Measurements from ENCODE around the gene PPP1R14B. TPM values are rescaled to one million over a fixed set of nuclear protein-coding genes. Genes with fewer than 3 reads are reported as not detected.
A peak's percentile ranks its signal among the peaks of the same experiment; 100 is the strongest.
"Not testable (repeated sequence)": the region's sequence is repeated elsewhere in the genome, so short reads cannot be mapped to it uniquely, and the experiment has no call there.

PPP1R14B gene
- polyA plus RNA-seq, 1 donor: 56.4 TPM

DNA sequence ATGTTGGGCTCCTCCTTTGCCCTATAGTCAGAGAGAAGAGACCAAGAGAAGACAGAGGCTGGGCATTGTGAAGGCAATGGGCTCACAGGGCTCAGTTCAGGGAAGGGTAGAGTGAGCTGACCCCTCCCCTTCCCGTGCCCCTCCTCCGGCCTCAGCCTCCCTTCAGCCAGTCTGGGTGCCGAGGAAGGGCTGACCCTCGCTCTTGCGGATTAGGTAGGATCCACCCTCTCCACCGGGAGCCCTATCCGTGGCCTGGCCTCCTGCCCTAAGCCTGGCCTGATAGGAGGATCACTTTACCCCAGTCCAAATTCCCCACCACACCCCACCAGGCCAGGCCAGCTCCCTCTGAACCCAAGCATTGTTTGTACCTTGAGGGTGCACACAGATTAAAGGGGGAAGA, 1.8 kb upstream of the PPP1R14B start:
- DNase-seq: no peak

DNA sequence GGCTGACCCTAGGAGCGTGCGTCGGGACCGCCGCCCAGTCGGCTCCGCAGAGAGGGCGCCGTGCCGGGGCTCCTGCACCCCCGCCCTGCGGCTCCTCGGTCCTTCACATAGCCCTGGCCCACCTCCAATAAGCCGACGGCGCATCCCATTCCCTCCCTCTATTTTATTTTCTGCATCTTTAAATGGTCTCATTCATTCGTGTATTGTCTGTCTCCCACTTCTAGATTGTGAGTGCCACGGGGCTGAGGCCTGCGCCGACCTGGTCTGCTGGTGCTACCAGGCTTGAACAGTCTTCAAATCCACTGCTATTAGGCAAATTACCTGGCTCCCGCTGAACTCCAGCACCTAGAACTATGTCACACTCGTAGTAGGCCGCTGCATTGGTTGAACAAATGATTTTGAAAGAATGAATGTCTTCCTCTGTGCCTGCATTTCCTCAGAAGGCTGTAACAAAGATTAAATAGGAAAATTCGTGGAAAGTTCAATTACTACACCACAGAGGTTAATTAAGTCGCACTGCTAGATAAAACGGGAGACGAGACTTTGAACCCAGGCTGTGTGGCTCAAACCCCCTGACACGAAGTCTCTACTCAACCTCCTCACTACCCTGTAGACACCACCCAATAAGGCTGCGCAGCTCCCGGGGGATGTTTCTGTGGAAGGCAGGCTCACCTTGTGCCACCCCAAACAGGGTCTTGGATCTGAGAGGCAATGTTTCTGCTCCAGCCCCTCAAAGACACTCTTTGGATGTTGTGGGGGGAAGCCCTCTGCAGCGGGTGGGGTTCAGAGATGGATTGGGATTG, 1.2 kb upstream of the PPP1R14B start:
- no peak for DNase-seq

DNA sequence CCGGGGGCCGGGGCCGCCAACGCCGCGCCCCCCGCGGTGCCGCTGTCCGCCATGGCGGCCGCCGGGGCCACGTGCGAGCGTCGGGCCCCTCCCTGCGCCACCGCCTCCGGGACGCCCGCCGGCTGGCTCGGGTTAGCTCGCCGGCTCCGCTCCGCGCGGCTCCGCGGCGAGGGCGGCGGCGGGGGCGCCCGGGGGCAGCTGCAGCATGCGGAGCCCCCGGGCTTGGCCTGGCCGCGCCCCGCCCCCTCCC, 197 bp downstream of the PPP1R14B start:
- DNase-seq: not testable (repeated sequence)

DNA sequence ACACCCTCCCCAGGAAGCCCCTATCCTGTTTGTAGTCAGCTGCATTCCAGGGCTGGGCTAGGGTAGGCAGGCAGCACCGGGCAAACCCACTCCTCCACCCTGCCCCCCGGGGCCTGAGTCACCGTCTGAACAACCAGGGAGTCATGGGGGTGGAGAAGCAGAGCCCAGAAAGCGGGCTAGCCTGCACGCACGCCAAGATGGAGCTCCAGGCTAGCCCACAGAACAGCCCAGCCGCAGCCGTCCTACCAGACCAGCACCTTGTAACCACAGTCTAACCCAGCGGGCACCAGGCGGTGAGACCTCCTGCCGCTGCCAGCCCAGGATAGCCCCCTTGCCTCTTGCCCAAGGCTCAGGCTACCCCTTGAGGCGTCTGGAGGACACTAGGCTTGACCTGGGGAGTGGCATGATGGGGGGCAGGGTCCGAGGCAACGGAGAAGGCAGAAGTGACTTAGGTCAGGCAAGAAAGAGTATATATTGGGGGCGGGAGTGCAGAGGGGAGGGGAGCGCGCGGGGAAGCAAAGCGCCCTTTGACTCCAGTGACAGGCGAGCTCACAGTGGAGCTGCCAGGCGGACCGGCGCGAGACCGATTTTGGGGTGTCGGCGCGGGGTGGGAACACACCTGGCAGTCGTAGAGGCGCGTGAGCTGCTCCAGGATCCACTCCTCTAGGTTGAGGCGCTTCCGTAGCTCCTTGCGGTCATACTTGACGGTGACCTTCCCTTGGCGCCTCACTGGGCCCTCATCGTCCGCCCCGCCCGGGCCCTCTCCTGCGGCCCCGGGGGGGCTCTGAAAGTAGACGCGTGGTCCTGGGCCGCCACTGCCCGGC, 734 bp downstream of the PPP1R14B start:
- DNase-seq: no peak

DNA sequence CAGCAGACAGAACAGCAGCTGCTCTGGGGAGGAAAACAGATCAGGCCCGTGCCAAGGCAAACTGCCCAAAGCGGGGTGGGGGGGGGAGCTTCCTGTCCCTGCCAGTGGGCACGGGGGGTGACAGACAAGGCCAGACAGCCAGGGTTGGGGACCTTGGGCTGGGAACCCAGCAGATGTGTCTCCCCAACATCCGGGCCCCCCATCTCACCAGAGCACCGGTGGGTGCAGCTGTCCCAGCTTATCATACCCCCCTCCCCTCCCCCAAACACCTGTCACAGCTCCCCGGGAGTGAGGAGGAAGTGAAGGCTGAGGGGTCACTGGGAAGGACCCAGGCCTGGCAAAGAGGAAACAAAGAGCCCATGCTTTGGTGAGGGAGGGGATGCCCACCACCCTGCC, 1.3 kb downstream of the PPP1R14B start:
- DNase-seq: no peak

DNA sequence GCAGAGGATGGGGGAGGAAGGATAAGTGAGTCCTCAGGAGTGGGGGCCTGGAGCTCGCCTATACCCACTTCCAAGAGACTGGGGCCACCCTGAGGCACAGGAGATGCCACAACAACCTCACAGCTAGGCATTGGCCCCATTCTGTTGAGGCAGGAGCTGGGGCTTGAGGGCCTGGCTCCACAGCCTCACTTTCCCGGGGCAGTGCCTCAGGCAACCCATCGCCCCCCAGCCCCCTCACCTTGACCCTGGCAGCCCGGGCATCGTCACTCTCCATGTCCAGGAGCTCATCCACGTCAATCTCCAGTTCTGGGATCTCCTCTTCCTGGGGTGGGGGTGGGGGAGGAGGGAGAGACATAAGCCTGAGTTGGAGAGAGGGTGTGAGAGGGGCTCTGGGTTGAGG, 1.8 kb downstream of the PPP1R14B start:
- no peak for DNase-seq

DNA sequence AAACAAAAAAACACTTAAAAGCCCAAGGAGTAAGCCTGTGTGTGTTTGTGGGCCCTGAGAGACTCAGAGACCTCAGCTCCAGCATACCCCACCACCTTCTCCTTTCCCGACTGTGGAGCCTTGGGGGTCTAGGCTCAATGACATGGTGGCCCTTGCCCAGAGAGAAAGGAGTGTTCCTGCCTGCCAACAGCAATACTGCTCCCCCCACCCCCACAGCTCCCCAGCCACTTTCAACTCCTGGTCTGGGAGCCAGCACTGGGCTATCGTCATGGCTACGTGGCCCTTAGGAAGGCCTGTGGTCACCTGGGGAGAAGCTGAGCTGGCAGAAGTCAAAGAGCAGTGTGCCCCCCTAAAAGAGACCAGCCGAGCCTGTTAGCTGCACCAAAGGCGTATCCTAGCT, 2.6 kb downstream of the PPP1R14B start:
- no peak for DNase-seq

DNA sequence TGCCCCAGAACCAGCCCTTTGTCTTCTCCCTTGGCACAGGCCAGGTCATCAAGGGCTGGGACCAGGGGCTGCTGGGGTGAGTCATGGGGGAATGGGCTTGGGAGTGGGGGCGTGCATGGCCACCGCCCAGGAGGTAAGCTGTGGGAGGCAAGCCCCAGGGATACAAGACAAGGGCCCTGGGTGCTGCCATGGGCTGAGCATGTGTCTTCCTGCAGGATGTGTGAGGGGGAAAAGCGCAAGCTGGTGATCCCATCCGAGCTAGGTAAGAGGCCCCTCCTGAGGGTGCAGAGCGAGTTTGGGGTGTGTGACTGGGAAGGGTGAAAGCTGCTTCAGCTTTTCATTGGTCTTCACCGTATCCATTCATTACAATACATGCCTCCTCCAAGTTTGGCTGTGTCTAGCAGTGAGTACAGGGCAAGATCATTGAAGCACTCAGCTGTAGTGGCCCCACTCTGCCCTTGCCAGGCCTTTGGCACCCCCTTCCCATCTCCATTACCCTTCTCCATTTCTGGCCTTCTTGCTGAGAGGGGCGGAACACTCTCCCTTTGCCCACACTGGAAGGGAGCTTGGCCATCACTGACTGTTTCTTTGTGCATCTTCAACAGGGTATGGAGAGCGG, 3.4 kb downstream of the PPP1R14B start:
- DNase-seq: no peak

DNA sequence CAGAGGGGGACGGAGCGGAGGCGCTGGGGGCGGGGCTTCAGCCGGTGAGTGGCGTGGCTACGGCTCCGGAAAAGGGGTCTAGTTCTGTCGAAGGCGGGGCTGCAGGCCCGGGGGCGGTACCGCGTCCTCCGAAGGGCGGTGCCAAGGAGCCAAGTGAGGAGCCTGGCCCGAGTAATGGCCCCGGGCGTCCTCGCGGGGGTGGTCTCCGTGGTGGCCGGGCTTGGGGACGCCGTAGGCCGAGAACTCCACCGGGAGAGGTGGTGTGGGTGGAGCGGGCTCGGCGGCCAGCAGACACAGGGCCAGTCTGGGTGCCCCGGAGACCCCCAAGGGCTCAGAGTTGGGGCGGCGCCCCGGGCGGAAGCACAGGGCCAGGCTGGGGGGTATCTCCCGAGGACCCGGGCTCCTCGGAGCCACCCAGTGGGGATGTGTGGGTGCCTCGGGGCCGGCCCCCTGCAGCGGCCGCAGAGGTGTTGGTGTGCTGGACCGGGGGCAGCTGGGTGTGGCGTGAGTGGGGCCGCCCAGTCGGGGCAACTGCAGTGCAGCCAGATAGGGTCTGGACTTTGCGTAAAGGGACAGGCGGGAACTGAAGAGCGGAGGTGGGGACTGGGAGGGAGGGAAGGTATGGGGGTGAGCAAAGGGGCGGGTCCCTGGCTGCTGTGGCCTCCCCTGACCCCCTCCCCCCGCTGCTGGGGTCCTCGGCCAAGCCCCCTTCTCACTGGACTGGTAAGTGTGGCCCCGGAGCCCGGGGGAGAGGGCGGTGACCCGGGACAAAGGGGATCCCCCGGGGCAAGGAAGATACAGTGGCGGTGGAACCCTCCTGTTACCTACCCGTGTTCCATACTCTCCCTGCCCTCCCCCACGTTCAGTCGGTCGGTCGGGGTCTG, 5.0 kb downstream of the PPP1R14B start:
- DNase-seq: no peak

DNA sequence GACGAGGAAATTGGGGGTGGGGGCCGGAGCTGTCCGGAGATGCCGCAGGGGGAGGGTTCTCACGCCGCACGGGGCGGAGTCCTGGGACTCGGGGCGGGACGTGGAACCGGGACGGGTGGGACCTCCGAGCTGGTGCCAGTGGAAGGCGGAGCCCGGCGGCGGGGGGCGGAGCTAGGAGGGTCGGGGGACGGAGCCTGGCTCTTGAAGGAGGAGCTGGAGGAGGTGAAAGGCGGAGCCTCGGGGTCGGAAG, 5.6 kb downstream of the PPP1R14B start:
- peak; percentile 99 for DNase-seq

DNA sequence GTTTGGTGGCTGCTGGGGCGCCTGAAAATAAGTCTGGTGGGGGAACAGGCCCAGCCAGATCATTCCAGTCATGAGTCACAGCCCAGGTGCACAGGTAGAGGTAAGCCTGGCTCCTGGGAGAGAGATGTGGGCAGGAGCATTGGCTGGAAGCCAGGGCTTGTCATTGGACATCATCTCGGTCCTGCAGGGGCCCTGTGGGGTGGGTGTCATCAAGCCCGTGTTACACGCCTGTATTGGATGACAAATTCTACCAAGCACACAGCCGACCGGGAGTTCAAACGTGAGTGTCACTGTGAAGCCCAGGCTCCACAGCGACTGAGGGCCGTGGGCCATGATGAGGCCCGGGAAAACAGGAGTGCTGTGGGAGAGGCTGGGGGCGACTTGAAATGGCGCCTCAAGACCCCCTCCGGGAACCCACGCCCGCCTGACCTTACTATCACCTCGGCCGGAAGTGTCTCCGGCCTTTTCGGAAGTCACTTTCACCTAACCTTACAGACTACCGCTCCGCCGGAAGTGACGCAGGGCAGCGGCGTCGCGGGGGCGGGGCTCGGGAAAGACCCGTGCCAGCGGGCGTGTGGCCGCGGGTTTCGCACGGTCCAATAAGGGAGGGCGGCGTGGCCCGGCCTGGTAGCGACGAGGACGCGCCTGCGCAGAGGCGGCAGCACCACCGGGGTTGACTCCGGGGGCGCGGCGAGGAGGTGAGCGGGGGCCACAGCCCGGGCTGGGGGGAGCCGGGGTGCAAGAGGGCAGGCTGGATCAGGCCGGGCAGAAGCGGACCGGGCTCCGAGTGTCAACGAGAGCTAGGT, 6.1 kb downstream of the PPP1R14B start, which contains the start of gene FKBP2:
TSS of gene FKBP2 (plus strand) at position 661 of the 806 bp plus-strand sequence. CDS start 1,293 bp downstream, outside the sequence.
- DNase-seq: peak; percentile 96

DNA sequence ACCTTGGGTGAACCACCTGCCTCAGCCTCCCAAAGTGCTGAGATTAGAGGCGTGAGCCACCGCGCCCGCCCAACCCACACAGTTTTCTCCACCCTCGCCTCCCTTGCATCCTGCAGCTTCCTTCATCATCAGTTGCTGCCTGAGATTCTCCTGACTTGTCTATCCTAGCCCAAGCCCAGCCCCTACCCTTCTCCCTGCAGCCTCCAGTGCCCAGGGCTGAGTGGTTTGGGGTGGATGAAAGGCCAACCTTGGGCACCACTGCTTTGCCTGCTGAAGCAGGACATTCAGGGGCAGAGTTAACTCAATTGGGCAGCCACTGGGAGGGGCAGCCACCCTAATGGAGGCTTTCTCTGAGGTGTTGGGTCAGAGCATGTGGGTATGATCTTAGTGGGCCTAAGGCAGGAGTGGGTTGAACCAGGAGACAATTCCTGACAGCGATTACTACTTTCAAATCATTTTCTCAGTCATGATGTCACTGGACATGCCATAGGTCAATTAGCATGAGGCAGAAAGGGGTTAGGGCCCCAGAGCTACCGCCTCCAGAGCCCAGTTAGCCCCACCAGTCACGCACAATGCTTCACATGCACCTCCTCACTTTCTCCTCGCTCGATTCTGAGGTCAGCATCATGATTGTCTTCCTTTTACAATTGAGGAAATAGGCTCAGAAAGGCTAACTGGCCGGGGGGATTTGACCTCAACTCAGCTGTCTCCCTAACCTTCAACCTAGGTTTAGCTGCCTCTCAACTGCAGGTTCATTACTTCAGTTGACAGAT, 6.9 kb downstream of the PPP1R14B start:
- no peak for DNase-seq

DNA sequence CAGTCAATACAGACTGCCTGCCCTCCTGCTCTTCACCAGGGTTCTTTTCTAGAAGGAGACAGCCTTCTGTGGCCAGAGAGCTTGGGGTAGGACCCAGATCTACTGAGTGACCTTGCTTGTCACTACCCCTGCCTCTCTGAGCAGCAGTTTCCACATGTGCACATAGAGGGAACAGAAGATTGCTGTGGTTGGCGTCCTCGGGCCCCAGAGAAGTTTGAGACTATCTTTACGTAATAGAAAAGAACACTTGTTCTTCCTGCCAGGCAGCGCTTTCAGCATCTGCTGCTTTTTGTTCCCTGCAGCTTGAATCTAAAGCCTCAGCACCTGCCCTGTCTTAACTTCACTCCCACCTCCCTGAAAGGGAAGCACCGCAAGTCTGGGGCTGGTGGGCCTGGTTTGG, 7.7 kb downstream of the PPP1R14B start:
- no peak for DNase-seq

DNA sequence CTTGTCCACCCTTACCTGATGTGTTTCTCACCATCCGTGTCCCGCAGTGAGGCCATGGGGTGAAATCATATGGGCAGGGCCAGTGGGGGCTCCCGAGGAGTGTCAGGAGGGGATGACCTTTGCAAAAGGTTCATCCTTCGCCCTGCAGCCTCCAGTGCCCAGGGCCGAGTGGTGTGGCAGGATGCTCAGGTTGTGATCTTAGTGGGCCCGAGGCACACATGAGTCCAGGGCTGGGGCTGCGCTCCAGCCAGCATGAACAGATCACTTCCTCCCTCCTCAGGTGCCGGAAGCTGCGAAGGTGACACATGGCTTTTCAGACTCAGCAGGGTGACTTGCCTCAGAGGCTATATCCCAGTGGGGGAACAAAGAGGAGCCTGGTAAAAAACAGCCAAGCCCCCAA, 8.7 kb downstream of the PPP1R14B start:
- no peak for DNase-seq

DNA sequence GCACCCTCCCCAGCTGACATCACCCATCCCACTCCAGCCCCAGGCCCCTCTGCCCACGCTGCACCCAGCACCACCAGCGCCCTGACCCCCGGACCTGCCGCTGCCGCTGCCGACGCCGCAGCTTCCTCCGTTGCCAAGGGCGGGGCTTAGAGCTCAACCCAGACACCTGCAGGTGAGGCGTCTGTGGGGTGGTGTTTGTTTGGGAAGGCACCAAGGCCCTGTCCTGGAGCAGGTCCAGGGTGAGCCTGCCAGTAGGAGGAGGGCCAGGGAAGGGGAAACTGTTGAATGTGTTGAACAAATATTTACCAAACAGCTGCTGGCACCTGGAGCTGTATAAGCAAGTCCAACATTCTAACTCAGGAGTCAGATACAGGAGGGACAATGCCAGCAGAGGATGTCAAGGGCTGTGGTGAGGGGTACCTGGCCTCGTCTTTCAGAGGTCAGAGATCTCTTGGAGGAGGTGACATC, 9.2 kb downstream of the PPP1R14B start:
- DNase-seq: no peak

DNA sequence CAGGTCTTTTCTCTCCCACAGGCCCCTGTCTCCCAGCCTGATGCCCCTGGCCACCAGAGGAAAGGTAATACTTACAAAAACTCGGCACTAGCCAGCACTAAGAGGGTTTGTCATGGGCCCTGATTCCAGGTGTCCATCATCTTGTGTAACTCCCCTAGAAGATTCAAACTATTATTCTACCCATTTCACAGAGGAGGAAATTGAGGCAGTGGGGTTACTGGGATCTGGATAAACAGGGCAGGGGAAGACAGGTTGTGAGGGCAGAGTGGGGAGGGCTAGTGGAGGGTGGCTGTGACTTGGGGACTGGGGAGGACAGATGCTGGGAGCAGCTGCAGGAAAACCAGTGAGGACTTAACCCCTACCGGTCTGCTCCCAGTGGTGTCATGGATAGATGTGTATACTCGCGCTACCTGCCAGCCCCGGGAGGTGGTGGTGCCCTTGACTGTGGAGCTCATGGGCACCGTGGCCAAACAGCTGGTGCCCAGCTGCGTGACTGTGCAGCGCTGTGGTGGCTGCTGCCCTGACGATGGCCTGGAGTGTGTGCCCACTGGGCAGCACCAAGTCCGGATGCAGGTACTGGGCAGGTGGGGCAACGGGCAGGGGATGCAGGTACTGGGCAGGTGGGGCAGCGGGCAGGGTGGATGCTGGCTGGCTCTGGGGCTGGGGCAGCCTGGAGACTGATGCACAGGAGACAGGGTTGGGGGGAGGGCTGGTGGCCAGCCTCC, 11.1 kb downstream of the PPP1R14B start:
- no peak for DNase-seq

DNA sequence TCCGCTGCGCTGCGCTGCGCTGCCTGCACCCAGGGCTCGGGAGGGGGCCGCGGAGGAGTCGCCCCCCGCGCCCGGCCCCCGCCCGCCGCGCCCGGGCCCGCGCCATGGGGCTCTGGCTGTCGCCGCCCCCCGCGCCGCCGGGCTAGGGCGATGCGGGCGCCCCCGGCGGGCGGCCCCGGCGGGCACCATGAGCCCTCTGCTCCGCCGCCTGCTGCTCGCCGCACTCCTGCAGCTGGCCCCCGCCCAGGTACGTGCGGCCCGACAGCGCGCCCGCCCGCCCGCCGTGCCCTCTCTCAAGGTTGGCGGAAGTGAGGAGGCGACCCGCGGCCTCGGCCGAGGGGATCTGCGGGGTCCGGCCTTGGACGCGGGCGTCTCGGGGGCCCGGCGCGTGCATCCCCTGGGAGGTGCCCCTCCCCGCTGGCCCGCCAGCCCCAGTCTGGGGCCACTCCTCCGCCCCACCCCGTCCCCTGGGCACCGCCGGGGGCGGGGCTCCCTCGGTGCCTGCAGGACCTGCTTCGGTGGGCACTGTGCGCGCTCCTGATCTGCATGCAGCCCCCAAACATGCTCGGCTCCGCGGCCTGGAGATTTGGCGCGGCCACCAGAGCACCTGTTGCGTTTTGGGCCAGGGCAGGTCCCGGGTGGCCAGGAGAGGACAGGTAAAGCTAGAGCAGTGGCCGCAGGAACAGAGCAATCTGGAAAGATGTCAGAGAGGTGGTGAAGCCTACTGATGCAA, 11.9 kb downstream of the PPP1R14B start:
- no peak for DNase-seq

DNA sequence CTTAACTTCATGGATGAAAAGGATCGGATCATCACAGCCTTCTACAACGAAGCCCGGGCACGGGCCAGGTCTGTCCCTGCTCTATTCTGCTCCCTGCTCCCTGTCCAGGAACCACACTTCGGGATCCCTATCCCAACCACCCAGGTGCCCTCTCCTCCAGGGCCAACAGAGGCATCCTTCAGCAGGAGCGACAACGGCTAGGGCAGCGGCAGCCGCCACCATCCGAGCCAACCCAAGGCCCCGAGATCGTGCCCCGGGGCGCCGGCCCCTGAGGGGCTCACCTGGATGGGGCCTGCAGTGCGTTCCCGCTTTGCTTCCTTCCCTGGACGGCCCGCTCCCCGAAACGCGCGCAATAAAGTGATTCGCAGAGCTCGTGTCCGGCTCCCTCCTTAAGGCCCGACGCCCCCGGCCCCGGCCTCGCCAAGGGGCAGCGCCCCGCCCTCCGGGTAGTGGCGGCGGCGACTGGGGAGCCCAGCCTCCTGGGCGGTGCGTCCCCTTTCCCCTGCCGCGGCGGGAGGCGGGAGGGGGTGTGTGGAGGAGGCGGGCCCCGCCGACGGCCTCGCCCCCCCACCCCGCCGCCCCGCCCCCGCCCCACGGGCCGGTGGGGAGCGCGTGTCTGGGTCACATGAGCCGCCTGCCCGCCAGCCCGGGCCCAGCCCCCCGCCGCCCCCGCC, 12.7 kb downstream of the PPP1R14B start, which contains the start of gene VEGFB:
TSS of gene VEGFB (plus strand) at position 672 of the 674 bp plus-strand sequence. CDS start 250 bp downstream, outside the sequence.
- DNase-seq: no peak

DNA sequence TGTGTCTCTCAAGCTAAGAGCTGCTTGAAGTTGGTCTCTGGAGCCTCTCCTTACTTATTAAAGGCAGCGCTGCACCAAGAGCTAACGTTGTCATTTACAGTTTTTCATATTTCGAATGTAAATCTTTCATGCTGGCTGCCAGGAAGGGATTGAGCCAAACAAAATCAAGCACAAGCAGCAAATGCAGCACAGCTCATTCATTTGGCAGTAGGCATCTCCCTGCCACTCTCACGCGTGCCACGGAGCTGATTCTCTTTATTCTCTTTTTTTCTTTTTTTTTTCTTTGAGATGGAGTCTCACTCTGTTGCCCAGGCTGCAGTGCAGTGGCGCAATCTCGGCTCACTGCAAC, 13.8 kb downstream of the PPP1R14B start:
- no peak for DNase-seq

Data from left kidney (tissue), 2 donors.